HG03108 (cell line): Measurements from ENCODE around the gene SLIT3.

Experiments used
- ATAC-seq: cut with Tn5 transposase; IDR thresholded peaks from one replicate; pipeline ENCODE4 v1.9.1; 2021; ENCODE audit warnings: moderate library complexity; ENCODE audit not compliant: unreplicated experiment

SLIT3 gene

GRCh38 chr5:169272111-169272510 is 28.8 kb downstream of the SLIT3 start:
- no peak for ATAC-seq

GRCh38 chr5:169270827-169271226 is 30.1 kb downstream of the SLIT3 start:
- no peak for ATAC-seq

- ATAC-seq = no peak
These were observed 32.9 kb downstream of the SLIT3 start for GRCh38 chr5:169268019-169268418.

- no peak for ATAC-seq
These were observed 35.1 kb downstream of the SLIT3 start for GRCh38 chr5:169265888-169266287.

- ATAC-seq = no peak
These were observed 37.3 kb downstream of the SLIT3 start for GRCh38 chr5:169263591-169263990.

- ATAC-seq = no peak
These were observed 39.9 kb downstream of the SLIT3 start for GRCh38 chr5:169260896-169261569.

- no peak for ATAC-seq
These were observed 42.5 kb downstream of the SLIT3 start for GRCh38 chr5:169258372-169259000.

- no peak for ATAC-seq
These were observed 44.7 kb downstream of the SLIT3 start for GRCh38 chr5:169256191-169256590.

GRCh38 chr5:169253071-169253470 is 47.9 kb downstream of the SLIT3 start:
- no peak for ATAC-seq

- ATAC-seq = no peak
These were observed 49.4 kb downstream of the SLIT3 start for GRCh38 chr5:169251333-169252084.

GRCh38 chr5:169250887-169251286 is 50.1 kb downstream of the SLIT3 start:
- ATAC-seq = no peak

- no peak for ATAC-seq
These were observed 51.9 kb downstream of the SLIT3 start for GRCh38 chr5:169248996-169249395.

- no peak for ATAC-seq
These were observed 52.4 kb downstream of the SLIT3 start for GRCh38 chr5:169248550-169248949.

GRCh38 chr5:169244812-169245211 is 56.1 kb downstream of the SLIT3 start:
- no peak for ATAC-seq

- ATAC-seq = no peak
These were observed 57.1 kb downstream of the SLIT3 start for GRCh38 chr5:169243651-169244422.

GRCh38 chr5:169242849-169243186 is 58.1 kb downstream of the SLIT3 start:
- no peak for ATAC-seq

- no peak for ATAC-seq
These were observed 58.6 kb downstream of the SLIT3 start for GRCh38 chr5:169242175-169242848.

- ATAC-seq = no peak
These were observed 71.5 kb downstream of the SLIT3 start for GRCh38 chr5:169229342-169229892.

GRCh38 chr5:169226895-169227294 is 74.0 kb downstream of the SLIT3 start:
- ATAC-seq = no peak

- ATAC-seq = no peak
These were observed 75.0 kb downstream of the SLIT3 start for GRCh38 chr5:169225830-169226356.
